ENCODE data around the gene ECI1.

The ECI1 gene

GRCh38 chr16:2280461-2280860 is 29.1 kb upstream of the ECI1 start:
- no peak for TF ChIP-seq CTCF (IDR thresholded peaks at IDR 0.05; ENCODE audit: insufficient read depth, low read depth, low read length, missing control alignments)
- H3K4me3 ChIP-seq (ENCODE audit: low read length), result no peak overlapping the region
- DNase-seq (ENCODE audit: low read depth), result no peak

GRCh38 chr16:2278956-2279800 is 27.8 kb upstream of the ECI1 start:
- no peak overlapping the region for H3K4me3 ChIP-seq (ENCODE audit: low read length)
- DNase-seq (ENCODE audit: low read depth), result no peak
- TF ChIP-seq CTCF (IDR thresholded peaks at IDR 0.05; ENCODE audit: insufficient read depth, low read depth, low read length, missing control alignments), result no peak

- TF ChIP-seq CTCF (IDR thresholded peaks at IDR 0.05; ENCODE audit: insufficient read depth, low read depth, low read length, missing control alignments), result peak; percentile 15
- no peak for DNase-seq (ENCODE audit: low read depth)
- H3K4me3 ChIP-seq (ENCODE audit: low read length), result no peak overlapping the region
These were observed 26.9 kb upstream of the ECI1 start for GRCh38 chr16:2278272-2278608.

GRCh38 chr16:2277466-2278271 is 26.3 kb upstream of the ECI1 start:
- TF ChIP-seq CTCF (IDR thresholded peaks at IDR 0.05; ENCODE audit: insufficient read depth, low read depth, low read length, missing control alignments), result no peak
- H3K4me3 ChIP-seq (ENCODE audit: low read length), result no peak overlapping the region
- no peak for DNase-seq (ENCODE audit: low read depth)

- no peak for DNase-seq (ENCODE audit: low read depth)
- H3K4me3 ChIP-seq (ENCODE audit: low read length), result no peak overlapping the region
- no peak for TF ChIP-seq CTCF (IDR thresholded peaks at IDR 0.05; ENCODE audit: insufficient read depth, low read depth, low read length, missing control alignments)
These were observed 25.2 kb upstream of the ECI1 start for GRCh38 chr16:2276368-2277195.

- no peak for DNase-seq (ENCODE audit: low read depth)
- TF ChIP-seq CTCF (IDR thresholded peaks at IDR 0.05; ENCODE audit: insufficient read depth, low read depth, low read length, missing control alignments), result no peak
- H3K4me3 ChIP-seq (ENCODE audit: low read length), result no peak overlapping the region
These were observed 24.3 kb upstream of the ECI1 start for GRCh38 chr16:2275476-2276367.

All from epithelial cell of esophagus (primary cell).